Measurements from ENCODE around the gene AIFM3. TPM values are rescaled to one million over a fixed set of nuclear protein-coding genes. Genes with fewer than 3 reads are reported as not detected.

AIFM3 gene
- total RNA-seq, 2 donors from 2014 or later = 1.4 to 1.8 TPM

- 79% methylated on average over 7 of the region's 7 CpGs for WGBS
- DNase-seq (ENCODE audit: low spot score) = no peak
- Histone ChIP-seq H3K4me1 (replicated peaks) (no peaks in the 10 kb centered on the region), H3K9me3 (no peaks in the 10 kb centered on the region), H3K27ac (no peak overlapping the region), H3K36me3 (no peaks in the 10 kb centered on the region), H3K4me3 (no peak overlapping the region), H3K27me3 (replicated peaks; ENCODE audit: insufficient read depth) (no peaks in the 10 kb centered on the region)
- intact Hi-C loops (cut with DNase I) = no loop called here
- TF ChIP-seq POLR2AphosphoS5 (IDR thresholded peaks at IDR 0.05) = no peak
- TF ChIP-seq POLR2A (IDR thresholded peaks at IDR 0.05) = no peak
- no peak for TF ChIP-seq CTCF (IDR thresholded peaks at IDR 0.05)
Observed at GRCh38 chr22:20963201-20964052, 3.6 kb upstream of the AIFM3 start.

GRCh38 chr22:20964090-20964798 is 2.8 kb upstream of the AIFM3 start:
- TF ChIP-seq POLR2A (IDR thresholded peaks at IDR 0.05) (no peak), POLR2AphosphoS5 (IDR thresholded peaks at IDR 0.05) (no peak), CTCF (IDR thresholded peaks at IDR 0.05) (no peak)
- H3K9me3 ChIP-seq = no peaks in the 10 kb centered on the region

GRCh38 chr22:20964799-20965103 is 2.3 kb upstream of the AIFM3 start:
- H3K27me3 ChIP-seq (replicated peaks; ENCODE audit: insufficient read depth) = no peaks in the 10 kb centered on the region
- H3K9me3 ChIP-seq = no peaks in the 10 kb centered on the region
- H3K27ac ChIP-seq = no peak overlapping the region
- no peaks in the 10 kb centered on the region for H3K36me3 ChIP-seq
- H3K4me1 ChIP-seq (replicated peaks) = no peaks in the 10 kb centered on the region
- no peak for DNase-seq (ENCODE audit: low spot score)
- WGBS = 3% methylated on average over 20 of the region's 28 CpGs
- TF ChIP-seq POLR2AphosphoS5 (IDR thresholded peaks at IDR 0.05) (no peak), POLR2A (IDR thresholded peaks at IDR 0.05) (no peak), CTCF (IDR thresholded peaks at IDR 0.05) (no peak)
- H3K4me3 ChIP-seq = peak overlapping the region; percentile 27 to 40
- intact Hi-C loops (cut with DNase I) = no loop called here

More at GRCh38 chr22:20964090-20964798, 2.8 kb upstream of the AIFM3 start:
- no peaks in the 10 kb centered on the region for H3K27me3 ChIP-seq (replicated peaks; ENCODE audit: insufficient read depth)
- no peak for DNase-seq (ENCODE audit: low spot score)
- H3K36me3 ChIP-seq = no peaks in the 10 kb centered on the region
- 51% methylated on average over 6 of the region's 6 CpGs for WGBS
- no peak overlapping the region for H3K27ac ChIP-seq
- no peaks in the 10 kb centered on the region for H3K4me1 ChIP-seq (replicated peaks)
- H3K4me3 ChIP-seq = peak overlapping the region; percentile 27 to 40
- intact Hi-C loops (cut with DNase I) = no loop called here

GRCh38 chr22:20965104-20965887 is 1.8 kb upstream of the AIFM3 start:
- no peaks in the 10 kb centered on the region for H3K9me3 ChIP-seq
- peak overlapping the region; percentile 27 to 40 for H3K4me3 ChIP-seq
- H3K4me1 ChIP-seq (replicated peaks) = no peaks in the 10 kb centered on the region
- 18% methylated on average over 29 of the region's 65 CpGs for WGBS
- no peak for DNase-seq (ENCODE audit: low spot score)
- no peaks in the 10 kb centered on the region for H3K36me3 ChIP-seq
- intact Hi-C loops (cut with DNase I) = no loop called here
- TF ChIP-seq POLR2A (IDR thresholded peaks at IDR 0.05) (no peak), CTCF (IDR thresholded peaks at IDR 0.05) (no peak), POLR2AphosphoS5 (IDR thresholded peaks at IDR 0.05) (no peak)
- H3K27me3 ChIP-seq (replicated peaks; ENCODE audit: insufficient read depth) = no peaks in the 10 kb centered on the region
- no peak overlapping the region for H3K27ac ChIP-seq
